HL-60 (cell line): Measurements from ENCODE around the gene NEGR1.
A peak's percentile ranks its signal among the peaks of the same experiment; 100 is the strongest.

Experiments
- DNase-seq, 2 experiments: peaks; one replicate each; pipeline ENCODE4 v3.0.0-alpha.2; 2010 to 2020; ENCODE audit warnings: low read depth in 1 of 2, low spot score in 1 of 2
- H3K27ac ChIP-seq: fragments of 250-450 bp; sonication (Bioruptor Pico); replicated peaks from 2 replicates; pipeline ENCODE4 v1.5.1; 2020; ENCODE audit warnings: mild to moderate bottlenecking, moderate library complexity
- H3K27me3 ChIP-seq: fragments of 250-450 bp; sonication (Bioruptor Pico); 2 replicates; pipeline ENCODE4 v1.5.1; 2021; ENCODE audit warnings: mild to moderate bottlenecking, moderate library complexity; ENCODE audit not compliant: insufficient read depth, poor library complexity, severe bottlenecking
- H3K4me3 ChIP-seq: replicated peaks from 2 replicates; pipeline ENCODE4 v1.5.1; 2011; ENCODE audit warnings: mild to moderate bottlenecking, control low read depth, low read length; ENCODE audit not compliant: insufficient read depth
- GABPA ChIP-seq: IDR thresholded peaks from 2 replicates; pipeline ENCODE4 v1.6.1; 2012; ENCODE audit warnings: low read depth
- POLR2AphosphoS5 ChIP-seq: IDR thresholded peaks from 2 replicates; pipeline ENCODE4 v1.6.1; 2012; ENCODE audit warnings: low read depth
- SPI1 ChIP-seq: IDR thresholded peaks from 2 replicates; pipeline ENCODE4 v1.6.1; 2012; ENCODE audit warnings: low read depth, mild to moderate bottlenecking, borderline replicate concordance
- TF ChIP-seq, protein P1 (sequence below): IDR thresholded peaks from one replicate; pipeline ENCODE4 v1.5.1; 2011; ENCODE audit warnings: low read length, control low read depth, inconsistent platforms; ENCODE audit not compliant: insufficient read depth
- TF ChIP-seq, protein P2 (sequence below): IDR thresholded peaks from 2 replicates; pipeline ENCODE4 v1.6.1; 2012; ENCODE audit warnings: low read depth; ENCODE audit not compliant: insufficient replicate concordance

The NEGR1 gene

DNA sequence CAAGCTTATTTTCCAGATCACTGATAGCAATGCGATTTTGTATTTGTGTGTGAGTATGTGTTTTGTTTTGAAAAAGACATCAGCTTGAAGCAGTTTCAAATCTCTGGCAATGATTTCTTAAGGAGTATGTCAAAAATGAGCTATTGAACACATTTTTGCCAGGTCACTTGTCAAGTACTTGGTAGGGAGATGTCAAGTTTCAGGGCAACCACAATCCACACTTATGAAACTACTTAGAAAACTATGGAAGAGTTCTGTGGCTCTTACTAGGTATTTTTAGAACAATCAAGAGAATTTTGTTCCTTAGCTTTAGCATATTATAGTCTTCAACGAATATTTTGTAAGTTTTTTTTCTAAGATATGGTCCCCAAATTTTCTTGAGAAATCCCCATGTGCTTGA, 882.7 kb downstream of the NEGR1 start:
- TF ChIP-seq GABPA (no peak), SPI1 (no peak), POLR2AphosphoS5 (no peak)
- TF ChIP-seq, protein P1, sequence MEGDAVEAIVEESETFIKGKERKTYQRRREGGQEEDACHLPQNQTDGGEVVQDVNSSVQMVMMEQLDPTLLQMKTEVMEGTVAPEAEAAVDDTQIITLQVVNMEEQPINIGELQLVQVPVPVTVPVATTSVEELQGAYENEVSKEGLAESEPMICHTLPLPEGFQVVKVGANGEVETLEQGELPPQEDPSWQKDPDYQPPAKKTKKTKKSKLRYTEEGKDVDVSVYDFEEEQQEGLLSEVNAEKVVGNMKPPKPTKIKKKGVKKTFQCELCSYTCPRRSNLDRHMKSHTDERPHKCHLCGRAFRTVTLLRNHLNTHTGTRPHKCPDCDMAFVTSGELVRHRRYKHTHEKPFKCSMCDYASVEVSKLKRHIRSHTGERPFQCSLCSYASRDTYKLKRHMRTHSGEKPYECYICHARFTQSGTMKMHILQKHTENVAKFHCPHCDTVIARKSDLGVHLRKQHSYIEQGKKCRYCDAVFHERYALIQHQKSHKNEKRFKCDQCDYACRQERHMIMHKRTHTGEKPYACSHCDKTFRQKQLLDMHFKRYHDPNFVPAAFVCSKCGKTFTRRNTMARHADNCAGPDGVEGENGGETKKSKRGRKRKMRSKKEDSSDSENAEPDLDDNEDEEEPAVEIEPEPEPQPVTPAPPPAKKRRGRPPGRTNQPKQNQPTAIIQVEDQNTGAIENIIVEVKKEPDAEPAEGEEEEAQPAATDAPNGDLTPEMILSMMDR: no peak
- TF ChIP-seq, protein P2, sequence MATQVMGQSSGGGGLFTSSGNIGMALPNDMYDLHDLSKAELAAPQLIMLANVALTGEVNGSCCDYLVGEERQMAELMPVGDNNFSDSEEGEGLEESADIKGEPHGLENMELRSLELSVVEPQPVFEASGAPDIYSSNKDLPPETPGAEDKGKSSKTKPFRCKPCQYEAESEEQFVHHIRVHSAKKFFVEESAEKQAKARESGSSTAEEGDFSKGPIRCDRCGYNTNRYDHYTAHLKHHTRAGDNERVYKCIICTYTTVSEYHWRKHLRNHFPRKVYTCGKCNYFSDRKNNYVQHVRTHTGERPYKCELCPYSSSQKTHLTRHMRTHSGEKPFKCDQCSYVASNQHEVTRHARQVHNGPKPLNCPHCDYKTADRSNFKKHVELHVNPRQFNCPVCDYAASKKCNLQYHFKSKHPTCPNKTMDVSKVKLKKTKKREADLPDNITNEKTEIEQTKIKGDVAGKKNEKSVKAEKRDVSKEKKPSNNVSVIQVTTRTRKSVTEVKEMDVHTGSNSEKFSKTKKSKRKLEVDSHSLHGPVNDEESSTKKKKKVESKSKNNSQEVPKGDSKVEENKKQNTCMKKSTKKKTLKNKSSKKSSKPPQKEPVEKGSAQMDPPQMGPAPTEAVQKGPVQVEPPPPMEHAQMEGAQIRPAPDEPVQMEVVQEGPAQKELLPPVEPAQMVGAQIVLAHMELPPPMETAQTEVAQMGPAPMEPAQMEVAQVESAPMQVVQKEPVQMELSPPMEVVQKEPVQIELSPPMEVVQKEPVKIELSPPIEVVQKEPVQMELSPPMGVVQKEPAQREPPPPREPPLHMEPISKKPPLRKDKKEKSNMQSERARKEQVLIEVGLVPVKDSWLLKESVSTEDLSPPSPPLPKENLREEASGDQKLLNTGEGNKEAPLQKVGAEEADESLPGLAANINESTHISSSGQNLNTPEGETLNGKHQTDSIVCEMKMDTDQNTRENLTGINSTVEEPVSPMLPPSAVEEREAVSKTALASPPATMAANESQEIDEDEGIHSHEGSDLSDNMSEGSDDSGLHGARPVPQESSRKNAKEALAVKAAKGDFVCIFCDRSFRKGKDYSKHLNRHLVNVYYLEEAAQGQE: no peak
- Histone ChIP-seq H3K27me3 (no peaks in the 10 kb centered on the region), H3K4me3 (no peak overlapping the region), H3K27ac (no peak overlapping the region)
- DNase-seq: no peak

DNA sequence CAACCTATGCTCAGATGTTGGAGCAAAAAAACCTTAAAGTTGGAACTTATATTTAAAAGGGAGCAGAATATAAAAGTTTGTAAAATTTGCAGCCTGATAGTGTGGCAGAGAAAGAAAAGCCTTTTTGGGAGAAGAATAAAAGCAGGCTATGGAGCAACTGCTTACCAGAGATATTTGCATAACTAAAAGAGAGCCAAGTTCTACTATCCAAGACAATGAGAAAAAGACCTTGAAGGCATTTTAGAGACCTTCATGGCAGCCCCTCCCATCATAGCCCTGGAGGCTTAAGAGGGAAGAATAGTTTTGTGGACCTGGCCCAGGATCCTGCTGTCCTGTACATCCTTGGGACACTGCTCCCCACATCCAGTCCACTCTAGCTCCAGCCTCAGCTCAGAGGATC, 889.0 kb downstream of the NEGR1 start:
- no peaks in the 10 kb centered on the region for H3K27me3 ChIP-seq
- no peak overlapping the region for H3K4me3 ChIP-seq
- DNase-seq: no peak
- H3K27ac ChIP-seq: no peak overlapping the region
- TF ChIP-seq, protein P2: no peak
- TF ChIP-seq SPI1 (no peak), GABPA (no peak), POLR2AphosphoS5 (no peak)
- TF ChIP-seq, protein P1: no peak

DNA sequence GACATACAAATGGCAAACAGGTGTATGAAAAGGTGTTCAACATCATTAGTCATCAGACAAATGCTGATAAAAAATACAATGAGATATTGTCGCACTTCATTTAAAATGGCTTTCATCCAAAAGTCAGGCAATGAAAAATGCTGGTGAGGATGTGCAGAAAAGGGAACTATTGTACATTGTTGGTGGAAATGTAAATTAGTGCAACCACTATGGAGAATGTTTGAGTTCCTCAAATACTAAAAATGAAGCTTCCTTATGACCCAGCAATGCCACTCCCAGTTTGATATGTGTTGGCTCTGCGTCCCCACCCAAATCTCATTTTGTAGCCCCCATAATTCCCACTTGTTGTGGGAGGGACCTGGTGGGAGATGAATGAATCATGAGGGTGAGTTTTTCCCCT, 891.8 kb downstream of the NEGR1 start:
- H3K4me3 ChIP-seq: no peak overlapping the region
- H3K27me3 ChIP-seq: no peaks in the 10 kb centered on the region
- DNase-seq: no peak
- H3K27ac ChIP-seq: no peak overlapping the region
- TF ChIP-seq SPI1 (peak; percentile 63; the same call in 1 of the 2 replicates), GABPA (no peak), POLR2AphosphoS5 (no peak)

DNA sequence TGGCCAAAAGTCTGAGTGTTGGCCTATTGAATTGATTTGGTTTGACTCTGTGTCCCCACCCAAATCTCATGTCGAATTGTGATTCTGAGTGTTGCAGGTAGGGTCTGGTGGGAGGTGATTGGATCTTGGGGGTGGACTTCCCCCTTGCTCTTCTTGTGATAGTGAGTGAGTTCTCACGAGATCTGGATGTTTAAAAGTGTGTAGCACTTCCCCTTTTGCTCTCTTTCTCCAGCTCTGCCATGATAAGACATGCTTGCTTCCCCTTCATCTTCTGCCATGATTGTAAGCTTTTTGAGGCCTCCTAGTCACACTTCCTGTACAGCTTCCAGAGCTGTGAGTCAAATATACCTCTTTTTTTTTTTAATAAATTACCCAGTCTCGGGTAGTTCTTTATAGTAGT, 904.5 kb downstream of the NEGR1 start:
- Histone ChIP-seq H3K27me3 (no peaks in the 10 kb centered on the region), H3K4me3 (no peak overlapping the region), H3K27ac (no peak overlapping the region)
- DNase-seq: peak; percentile 16 to 29
- TF ChIP-seq SPI1: peak; percentile 93
- no peak for TF ChIP-seq GABPA

DNA sequence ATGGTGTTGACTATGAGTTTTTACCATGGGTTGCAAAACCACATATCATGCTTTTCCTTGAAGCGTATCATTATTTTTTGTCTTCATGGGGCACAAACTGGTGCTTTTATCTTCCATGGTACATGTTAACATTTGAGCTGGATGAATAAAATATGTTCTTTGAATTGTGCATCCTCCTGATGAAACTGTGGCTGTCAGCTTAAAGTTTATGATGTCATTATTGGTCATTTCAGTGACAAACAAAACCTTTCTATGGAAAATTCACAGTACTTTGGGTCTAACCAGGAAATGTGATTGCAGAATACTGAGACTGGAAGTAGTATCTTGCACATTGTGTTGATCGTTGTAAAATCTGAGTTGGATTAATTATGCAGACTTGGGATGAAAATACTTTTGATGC, 909.8 kb downstream of the NEGR1 start:
- no peak for DNase-seq
- TF ChIP-seq POLR2AphosphoS5: no peak
- Histone ChIP-seq H3K27me3 (no peaks in the 10 kb centered on the region), H3K4me3 (no peak overlapping the region), H3K27ac (no peak overlapping the region)
